NCI-H1105 (cell line): ENCODE data around the gene MPG.
A peak's percentile ranks its signal among the peaks of the same experiment; 100 is the strongest.
"Not testable (repeated sequence)": the region's sequence is repeated elsewhere in the genome, so short reads cannot be mapped to it uniquely, and the experiment has no call there.

Source experiments
- DNase-seq: peaks from one replicate; lab custom pipeline; 2025; lab: John Stamatoyannopoulos, UW

The MPG gene, protein sequence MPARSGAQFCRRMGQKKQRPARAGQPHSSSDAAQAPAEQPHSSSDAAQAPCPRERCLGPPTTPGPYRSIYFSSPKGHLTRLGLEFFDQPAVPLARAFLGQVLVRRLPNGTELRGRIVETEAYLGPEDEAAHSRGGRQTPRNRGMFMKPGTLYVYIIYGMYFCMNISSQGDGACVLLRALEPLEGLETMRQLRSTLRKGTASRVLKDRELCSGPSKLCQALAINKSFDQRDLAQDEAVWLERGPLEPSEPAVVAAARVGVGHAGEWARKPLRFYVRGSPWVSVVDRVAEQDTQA

GRCh38 chr16:77807-78443 is at the start of gene MPG:
Gene MPG (plus strand): TSS chr16:78225. CDS start chr16:78310, 85 bp downstream.
- DNase-seq = peak; percentile 43

DNA sequence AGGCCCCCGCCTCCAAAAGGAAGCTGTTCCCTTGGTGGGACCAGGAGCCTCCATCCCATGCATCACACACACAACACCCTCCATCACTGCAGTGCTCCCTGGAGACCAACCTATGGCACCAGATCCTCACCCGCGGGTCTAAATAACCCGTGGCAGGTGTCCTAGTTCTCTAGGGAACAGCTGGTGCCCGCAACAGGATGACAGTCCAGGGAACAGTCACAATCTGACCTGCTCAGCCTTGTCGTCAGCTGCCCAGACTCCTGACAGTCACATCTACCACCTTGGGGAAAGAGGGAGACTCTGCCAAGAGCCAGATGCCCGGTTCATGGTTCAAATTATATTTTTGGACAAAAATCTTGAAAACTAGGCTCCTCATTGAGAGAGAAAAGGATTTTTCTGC is 47.4 kb upstream of the MPG start:
- not testable (repeated sequence) for DNase-seq

- not testable (repeated sequence) for DNase-seq
Observed at GRCh38 chr16:33154-33876, 44.7 kb upstream of the MPG start.

DNA sequence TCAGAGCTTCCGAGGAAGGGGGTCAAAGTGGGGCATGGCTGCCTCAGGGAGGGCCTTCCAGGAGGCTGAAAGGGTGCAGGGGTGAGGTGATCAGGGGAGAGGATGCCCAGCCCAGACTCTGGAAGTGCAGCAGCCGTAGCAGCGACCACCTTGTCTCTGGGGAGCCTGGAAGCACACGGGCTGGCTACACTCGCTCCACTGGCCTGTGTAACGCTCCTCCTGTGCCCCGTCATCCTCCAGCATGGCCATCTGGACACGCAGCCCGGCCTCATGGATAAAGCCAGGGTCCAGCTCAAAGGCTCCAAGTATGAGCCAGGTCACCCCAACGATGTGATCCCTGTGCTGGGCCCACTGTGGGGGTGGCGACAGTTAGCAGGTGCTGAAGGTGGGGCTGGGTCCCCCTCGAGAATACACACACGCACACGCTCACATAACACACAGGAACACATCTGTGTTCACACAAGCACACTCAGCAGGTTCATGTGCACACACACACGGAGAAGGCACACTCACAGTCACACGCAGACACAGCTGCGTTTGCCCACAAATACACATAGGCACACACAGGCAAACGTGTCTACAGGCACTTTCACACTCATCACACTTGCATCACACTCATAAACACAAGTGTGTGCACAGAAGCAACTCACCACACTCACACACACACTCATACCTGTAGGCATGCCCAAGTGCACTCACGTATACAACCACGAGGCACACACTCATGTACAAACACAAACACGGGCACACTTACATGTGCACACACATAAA is 44.0 kb upstream of the MPG start:
- no peak for DNase-seq

DNA sequence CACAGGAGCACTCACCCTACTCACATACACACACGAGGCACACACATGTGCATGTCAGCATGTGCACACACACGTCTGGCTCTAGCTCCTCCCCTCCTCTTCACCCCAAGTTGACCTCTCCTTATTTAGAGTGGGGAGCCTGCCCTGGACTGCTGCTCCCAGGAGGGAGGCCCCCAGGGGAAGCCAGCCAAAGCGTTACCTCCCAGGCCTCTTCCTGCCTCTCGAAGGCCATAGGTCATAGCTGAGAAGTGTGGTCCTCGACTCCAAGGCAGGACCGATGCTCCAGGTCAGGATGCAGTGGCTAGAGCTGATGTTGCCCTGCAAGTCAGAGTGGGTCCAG is 43.4 kb upstream of the MPG start:
- DNase-seq = no peak

GRCh38 chr16:35011-35677 is 42.9 kb upstream of the MPG start:
- no peak for DNase-seq

GRCh38 chr16:35678-36305 is 42.2 kb upstream of the MPG start:
- no peak for DNase-seq

- DNase-seq = no peak
Observed at GRCh38 chr16:36336-36984, 41.6 kb upstream of the MPG start.

DNA sequence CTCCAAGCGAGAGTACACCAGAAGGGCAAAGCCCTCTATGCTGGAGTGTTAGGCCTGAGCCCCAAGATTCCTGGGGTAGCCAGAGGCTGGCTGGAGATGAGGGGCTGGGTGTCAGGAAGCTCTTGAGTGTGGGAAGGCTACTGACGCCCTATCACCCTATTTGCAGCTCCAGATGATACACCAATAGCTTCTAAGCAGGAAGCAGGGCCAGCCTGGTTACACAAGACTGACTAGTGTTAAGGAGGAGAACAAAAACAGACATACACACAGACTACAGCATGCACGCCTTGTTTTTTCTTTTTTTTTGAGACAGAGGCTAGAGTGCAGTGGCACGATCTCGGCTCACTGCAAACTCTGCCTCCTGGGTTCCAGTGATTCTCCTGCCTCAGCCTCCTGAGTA is 40.5 kb upstream of the MPG start:
- DNase-seq = no peak

DNA sequence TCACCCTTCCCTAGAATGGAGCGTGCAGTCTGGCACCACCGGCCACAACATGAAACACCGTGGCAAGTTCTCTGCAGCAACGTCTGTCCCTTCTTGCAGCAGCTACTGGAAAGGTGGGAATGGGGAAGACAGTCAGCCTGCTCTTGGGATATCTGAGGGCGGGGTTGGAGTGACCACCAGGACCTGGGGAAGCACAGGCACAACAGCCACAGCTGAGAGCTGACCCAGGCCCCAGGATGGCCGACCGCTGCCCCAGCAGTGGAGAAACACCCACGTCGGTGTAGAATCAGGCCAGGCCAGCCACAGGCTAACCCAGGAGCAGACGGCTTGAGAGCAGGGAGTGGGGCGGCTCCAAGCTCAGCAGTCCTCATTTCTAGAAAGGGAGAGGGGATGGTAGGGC is 39.8 kb upstream of the MPG start:
- DNase-seq = not testable (repeated sequence)

DNA sequence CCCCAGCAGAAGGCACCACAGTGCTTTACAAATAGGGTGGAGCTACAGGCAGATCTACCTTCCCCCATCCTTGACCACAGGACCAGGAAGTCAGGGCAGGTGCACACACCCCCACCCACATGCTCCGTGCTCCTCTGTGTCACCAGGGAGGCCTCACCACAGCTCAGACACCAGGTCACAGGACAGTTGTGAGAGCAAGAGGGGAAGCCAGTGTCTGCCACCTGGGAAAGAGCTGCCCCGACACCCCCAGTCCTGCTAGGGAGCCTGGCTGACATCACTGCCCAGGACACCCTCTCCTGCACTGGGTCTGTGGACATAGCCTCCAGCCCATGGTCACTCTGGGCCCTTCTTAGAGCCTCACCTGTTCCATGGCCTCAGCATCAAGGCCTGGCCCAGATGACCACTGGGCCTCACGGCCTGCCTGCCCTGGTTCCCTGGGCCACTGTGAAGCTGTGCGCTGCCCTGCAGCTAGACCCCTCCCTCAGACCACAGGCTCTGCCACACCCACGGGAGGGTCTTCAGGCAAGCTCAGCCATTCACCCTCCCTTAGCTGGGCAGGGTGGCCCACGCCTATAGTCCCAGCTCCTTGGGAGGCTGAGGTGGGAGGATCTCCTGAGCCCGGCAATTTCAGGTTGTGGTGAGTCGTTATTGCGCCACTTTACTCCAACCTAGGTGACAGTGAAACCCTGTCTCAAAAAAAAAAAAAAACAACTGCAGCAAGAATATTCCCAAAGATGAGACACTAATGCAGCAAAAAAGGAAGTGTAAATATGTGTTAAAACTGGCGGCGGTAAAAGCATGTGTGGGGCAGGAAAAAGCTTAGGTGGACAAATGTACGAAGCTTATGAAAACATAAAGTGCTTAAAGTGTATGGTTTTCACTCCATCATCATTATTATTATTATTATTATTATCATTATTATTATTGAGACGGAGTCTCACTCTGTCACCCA is 38.8 kb upstream of the MPG start:
- DNase-seq = no peak

GRCh38 chr16:41439-42068 is 36.5 kb upstream of the MPG start:
- no peak for DNase-seq

DNA sequence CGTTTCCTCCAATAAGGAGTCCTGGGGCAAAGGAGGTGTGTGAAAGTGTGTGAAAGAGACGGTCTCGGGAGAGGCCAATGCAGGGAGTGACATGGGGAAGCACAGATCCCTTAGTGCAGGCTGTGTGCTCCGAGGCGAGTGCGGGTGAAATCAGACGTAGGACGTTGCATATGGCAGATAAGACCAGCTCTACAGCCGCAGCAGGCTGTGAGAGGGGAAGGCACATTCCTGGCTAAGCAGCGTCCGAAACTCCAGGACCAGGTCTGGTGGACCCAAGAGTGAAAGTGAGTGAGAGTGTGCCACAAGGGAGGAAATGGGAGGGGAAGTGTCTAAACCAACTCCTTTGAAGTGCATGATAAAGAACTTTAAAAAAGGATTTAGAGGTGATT is 36.0 kb upstream of the MPG start:
- DNase-seq = no peak

- DNase-seq = no peak
Observed at GRCh38 chr16:42691-43090, 35.3 kb upstream of the MPG start.

GRCh38 chr16:43294-43693 is 34.7 kb upstream of the MPG start:
- DNase-seq = no peak

DNA sequence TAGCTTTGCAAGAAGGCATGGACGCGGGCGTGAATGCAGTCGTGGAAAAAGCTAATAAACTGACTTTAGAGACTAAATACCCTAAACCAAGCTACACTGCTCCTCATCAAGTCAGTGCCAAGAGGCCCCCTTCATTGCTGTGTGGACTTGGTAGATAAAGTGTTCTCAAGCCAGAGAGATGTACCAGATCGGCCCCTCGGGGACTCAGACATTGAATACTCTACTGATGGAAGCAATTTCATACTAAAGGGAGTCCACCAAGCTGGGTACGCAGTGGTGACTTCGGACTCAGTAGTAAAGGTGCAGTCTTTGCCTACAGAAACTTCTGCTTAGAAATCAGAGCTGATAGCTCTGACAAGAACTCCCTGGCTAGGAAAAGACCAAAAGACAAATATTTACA is 33.4 kb upstream of the MPG start:
- DNase-seq = no peak

GRCh38 chr16:45454-45853 is 32.6 kb upstream of the MPG start:
- no peak for DNase-seq

GRCh38 chr16:46510-46909 is 31.5 kb upstream of the MPG start:
- not testable (repeated sequence) for DNase-seq

DNA sequence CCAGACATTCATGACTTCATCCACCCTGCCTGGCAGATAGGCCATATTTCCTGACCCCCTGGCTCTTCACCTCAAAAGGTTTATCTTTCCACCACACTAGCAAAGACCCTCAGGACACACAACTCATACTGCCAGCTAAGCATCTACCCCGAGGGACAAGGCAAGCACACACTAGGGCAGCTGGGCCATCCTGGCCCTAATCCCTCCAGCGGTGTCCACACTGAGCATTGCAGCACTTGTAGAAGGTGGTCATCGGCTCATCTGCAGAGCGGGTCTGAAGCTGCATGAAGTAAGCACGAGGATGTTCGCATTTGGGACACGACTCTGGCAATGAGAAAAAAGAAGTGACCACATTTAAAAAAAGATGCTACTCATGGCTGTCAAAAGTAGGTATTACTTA is 30.8 kb upstream of the MPG start:
- no peak for DNase-seq
